RPMI8226 (cell line): ENCODE data around the gene RBM19.
A peak's percentile ranks its signal among the peaks of the same experiment; 100 is the strongest.
"Not testable (repeated sequence)": the region's sequence is repeated elsewhere in the genome, so short reads cannot be mapped to it uniquely, and the experiment has no call there.

Experiments used
- DNase-seq: peaks from one replicate; pipeline ENCODE4 v3.0.0-alpha.2; 2015

Gene RBM19

DNA sequence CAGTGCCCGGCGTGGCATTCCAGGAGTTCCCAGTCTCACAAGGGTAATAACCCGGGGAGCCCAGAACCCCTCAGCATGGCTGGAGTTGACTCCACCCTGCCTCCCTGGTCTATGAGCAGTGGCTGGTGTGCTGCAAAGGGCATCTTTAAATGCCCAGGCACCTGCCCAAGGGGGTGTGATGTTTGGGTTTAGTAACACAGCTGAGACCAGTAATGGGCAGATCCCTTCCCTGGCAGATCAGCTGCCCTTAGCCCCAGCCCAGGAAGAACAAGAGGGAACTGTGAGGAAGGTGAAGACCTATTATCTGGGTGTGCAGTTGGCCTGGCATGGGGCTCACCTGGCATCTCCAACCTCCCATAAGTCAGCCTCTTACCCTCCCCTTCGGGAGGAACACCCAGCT lies 35.9 kb downstream of the RBM19 start:
- DNase-seq: no peak

DNA sequence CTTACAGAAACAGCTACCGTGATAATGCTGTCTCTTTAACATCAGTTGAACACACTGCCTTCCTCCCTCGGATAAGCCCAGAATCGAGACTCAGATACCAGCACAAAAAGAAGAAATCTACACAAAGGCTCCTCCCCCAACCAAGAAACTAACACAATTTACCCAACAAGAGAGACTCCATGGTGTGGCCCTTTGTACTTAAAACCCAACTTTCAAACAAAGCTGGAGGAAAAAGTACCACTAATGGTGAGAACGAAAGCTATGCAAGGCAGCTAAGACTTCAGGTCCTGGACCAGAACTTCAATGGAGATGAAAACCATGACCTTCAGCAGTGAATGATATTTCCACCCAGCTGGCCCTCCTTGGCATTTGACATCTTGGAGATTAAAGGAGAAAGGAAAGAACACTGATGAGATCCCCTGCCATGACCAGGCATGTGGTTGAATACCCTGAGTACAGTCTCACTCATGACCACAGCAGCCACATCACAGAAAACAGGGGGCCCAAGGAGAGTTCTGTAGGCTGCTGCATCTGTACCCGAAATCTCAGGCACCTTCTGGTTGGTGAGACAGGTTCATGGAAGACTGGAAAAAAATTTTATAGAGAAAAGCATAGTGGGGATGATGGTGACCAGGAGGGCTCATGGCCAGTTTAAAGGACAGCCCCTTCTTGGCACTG lies 36.7 kb downstream of the RBM19 start:
- no peak for DNase-seq

DNA sequence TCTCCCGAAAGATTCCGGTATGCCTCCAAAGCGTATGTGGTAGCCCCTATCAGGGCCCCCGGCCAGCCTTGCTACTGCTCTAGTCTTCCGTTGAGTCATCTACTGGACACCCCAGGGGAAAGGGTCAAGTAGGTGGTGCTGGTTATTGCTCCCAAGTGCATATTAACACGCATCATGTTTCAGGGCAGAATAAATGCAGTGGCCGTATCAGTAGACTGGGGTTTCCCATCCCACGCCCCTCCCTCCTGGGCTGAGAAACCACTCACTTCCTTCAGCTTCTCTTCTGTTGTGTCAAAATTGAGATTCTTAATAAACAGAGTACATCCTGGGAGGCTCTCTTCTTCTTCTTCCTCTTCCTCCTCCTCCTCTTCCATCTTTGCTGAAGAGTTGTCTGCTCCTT lies 39.3 kb downstream of the RBM19 start:
- DNase-seq: no peak

DNA sequence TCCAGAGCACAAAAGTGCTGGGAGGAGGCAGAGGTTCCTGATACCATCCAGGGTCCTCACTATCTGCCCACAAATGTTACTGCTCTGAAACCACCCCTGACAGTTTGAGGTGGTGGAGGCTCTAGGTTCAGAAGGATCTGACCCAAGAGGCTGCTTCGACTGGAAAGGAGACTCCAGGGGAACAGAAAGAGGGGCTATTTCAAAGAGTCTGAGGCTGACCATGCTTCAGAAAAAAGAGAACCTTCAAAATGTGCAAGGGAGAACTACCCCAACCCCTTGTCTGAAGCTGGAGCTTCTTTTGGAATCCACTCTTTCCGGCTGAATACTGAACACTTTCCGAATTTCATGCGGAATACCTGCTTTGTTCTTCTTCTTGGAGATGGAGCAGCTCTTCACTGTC lies 41.8 kb downstream of the RBM19 start:
- no peak for DNase-seq

GRCh38 chr12:113923251-113923650 lies 42.9 kb downstream of the RBM19 start:
- no peak for DNase-seq

DNA sequence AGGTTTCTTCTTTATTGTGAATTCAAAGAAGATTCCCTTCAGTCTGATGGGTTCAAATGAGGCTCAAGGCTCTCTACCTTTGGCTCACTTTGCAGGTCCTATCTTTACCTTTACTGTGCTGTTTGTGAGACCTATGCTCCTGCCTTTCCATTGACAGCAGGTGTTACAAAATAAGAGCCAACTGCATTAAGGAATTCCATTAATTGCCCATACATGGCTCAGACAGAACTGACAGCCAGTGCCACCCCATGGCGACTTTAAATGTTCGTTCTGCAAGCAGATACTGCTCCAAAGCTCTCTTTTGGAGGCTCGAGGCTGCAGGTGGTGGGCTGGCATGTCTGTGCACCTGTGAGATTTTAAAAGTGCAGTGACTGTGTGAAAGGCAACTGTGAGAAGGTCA lies 44.7 kb downstream of the RBM19 start:
- no peak for DNase-seq

GRCh38 chr12:113919791-113920190 lies 46.3 kb downstream of the RBM19 start:
- DNase-seq: no peak

DNA sequence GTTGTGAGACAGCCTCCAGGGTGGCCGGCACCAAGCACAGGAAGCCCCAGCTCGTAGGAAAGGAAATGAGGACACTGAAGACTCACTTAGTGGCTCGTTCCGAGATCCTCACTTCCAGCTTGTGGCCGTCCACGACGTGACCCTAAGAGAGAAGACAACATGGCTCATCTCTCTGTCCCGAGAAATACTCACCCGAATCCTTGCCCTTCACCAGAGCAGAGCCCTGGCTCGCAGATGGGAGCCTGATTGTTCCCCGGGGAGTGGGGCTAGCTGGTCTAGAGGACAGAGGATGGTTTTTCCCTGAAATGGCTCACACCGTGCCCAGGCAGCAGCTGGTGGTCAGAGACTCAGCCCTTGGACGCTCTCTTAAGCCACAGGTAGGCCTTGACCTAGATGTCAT lies 47.8 kb downstream of the RBM19 start:
- DNase-seq: no peak

- DNase-seq: no peak
Measured at GRCh38 chr12:113917393-113917792, 48.7 kb downstream of the RBM19 start.

DNA sequence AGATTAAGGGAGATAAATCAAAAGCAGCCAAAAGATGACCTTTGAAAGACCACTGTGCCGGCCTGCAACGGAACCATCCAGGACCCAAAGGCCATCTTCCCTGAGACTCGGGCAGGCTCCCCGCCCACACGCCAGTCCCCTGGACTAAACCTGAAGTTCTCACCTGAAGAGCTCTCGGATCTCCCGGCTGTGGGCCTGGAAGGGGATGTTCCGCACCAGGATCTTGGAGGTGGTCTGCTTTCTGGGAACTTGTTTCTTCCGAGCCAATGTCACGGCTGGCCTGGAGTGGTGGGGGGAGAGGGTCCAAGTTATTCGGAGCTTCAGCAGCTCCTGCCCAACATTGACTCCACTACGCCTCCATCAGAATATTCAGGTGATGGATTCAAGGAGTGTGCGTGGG lies 51.3 kb downstream of the RBM19 start:
- no peak for DNase-seq

DNA sequence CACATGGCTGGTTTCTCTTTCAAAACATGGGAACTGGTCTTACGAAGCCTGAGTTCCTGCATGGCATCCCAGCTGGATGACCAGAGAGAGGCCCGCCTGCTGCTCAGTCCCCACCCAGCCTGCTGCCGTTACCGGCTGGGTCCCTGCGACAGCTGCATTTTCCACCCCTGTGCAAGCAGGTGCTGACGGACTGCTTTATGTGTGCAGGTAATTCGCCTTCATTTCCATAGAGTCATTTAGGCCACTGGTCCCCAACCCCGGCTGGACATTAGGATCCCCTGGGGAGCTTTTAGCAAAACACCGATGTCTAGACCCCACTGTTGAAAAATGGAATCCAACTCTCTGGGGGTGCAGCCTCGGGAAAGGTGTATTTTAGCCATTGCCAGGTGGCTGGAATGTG lies 51.9 kb downstream of the RBM19 start:
- DNase-seq: no peak

GRCh38 chr12:113912760-113913329 lies 53.3 kb downstream of the RBM19 start:
- DNase-seq: peak; percentile 50

DNA sequence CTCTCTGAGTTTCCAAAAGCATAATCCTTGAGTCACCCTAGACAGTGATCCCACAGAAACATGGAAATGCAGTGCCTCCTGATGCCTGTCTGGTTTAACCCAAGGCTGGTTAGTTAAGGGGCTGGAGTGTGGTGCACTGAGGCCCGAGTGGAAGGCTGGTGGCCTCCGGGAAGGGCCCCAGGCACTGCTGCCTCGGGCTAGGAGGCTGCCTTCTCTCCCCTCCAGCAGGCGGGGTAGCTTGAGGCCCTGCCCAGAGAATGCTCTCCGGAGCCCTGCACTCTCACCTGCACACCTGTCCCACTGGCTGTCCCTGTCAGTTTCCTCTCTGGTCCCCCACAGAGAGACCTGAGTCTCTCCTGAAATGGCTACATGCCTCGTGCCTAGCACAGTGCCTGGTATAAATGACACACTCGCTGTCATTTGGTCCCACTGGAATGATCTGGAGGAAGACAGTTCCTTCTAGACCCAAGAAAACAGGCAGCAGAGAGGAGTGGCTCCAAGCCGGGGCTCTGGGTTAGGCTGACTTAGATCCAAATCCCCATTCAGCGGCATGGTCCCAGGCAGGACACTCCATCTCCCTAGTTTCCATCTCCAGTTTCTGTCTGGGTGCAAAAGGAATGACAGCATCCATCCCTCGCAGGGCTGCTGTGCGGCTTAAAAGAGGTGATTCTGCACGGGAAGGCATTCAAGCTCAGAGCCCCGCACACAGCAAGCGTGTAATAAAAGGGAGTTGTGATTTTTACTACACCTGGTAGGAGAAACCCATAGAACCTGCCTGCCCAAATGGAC lies 54.0 kb downstream of the RBM19 start:
- no peak for DNase-seq

DNA sequence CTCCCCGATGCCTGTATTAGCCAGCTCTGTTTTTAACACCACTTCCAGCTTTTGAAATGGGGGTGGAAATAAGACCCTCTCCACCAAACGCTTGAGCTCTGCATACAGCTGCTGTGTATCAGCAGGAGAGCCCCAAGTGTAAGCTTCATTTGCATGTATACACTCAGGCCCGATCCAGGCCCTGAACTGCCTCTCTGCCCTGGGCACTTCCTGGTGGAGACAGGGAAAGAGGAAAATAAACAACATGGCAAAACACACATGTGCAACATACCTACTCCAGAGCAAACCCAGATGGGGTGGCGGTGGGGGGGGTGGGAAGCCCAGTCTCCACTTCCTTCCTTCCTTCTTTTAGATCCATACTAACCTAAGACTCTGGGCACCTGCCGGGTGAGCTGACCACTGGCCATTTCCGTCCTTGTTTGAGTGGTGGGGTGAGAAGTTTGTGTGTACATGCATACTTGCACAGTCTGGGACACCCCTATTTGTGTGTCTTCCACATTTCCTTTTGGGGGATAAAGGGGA lies 55.3 kb downstream of the RBM19 start:
- DNase-seq: no peak

GRCh38 chr12:113909776-113910420 lies 56.2 kb downstream of the RBM19 start:
- no peak for DNase-seq

DNA sequence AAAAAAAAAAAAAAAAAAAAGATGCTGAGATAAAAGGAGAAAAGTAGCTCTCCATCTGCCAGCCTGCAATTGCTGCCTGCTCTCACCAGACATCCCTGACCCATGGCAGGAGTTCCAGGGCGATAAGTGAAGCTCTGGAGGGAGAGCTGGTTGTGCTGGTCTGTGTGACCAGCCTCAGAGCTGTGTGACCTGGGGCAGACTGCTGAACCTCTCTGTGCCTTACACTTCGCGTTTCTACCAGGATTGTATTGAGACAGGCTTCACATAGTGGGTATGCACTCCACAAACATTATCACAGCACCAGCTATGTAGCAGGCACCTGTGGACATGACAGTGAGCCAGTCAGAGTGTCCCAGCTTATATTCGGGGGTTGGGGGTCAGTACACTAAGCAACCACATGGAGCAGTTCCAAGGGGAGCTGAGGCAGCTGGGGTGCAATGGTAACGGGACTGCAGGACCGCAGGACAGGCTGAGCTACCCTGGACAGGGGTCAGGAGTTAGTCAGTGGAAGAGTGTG lies 57.5 kb downstream of the RBM19 start:
- no peak for DNase-seq

GRCh38 chr12:113907446-113908180 lies 58.5 kb downstream of the RBM19 start:
- DNase-seq: no peak

DNA sequence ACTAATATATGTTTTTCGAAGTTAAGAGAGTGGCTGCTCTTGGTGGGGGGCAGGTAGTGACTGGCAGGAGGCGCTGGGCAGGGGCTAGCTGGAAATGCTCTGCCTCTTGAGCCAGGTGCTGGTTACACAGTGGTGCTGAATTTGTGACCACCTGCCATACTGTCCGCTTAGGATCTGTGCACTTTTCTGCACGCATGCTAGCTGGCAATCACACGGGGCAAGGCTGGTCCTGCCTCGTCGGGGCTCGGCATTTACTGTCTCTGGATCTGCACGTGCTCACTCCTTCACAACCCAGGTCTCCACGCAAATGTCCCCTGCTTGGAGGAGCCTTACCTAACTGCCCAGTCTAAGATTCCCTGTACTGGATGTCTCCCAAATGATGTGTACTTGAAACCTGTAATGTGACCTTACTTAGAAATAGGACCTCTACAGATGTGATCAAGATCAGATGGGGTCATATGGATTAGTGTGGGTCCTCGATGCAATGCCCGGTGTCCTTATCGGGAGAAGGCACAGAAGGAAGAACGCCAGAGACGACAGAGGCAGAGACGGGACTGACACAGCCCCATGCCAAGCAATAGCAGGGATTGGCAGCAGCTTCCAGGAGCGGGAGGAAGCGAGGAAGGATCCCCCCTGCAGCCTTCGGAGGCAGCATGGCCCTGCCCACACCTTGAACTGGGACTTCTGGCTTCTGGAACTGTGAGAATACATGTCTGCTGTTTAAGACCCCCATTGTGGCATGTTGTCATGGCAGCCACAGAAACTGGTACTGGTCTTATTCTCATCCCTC lies 59.5 kb downstream of the RBM19 start:
- DNase-seq: no peak

DNA sequence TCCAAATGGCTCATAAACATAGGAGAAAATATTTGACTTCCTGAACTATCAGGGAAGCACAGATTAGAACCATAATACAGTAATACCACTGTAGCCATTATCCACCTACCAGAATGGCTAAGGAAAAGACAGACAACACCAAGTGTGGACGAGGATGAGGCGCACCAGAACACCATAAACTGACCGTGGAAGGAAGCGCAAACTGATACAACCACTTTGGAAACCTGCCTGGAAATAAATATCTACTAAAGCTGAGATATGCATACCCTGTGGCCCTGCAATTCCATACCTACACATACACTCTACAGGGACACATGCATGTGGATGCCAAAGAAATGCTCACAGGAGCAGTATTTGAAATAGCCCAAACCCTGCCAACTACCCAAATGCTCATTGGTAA lies 60.3 kb downstream of the RBM19 start:
- no peak for DNase-seq

DNA sequence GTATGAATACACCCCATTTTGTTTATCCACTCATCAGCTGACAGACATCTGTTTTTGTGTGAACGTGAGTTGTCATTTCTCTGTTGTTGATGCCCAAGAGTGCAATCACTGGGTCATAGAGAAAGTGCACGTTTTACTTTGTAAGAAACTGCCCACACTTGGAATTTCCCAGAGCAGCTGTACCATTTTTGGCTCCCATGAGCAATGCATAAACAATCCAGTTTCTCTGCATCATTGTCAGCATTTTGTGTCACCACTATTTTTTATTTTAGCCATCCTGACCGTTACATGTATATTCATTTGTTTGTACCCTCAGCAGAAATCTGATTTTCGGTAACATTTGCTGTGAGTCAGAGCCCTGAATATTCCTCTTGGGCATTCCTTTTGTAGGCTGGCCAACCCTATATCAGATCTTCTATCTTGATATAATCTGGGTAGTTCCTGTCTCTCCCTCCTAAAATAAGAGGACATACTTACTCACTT lies 62.7 kb downstream of the RBM19 start:
- no peak for DNase-seq

DNA sequence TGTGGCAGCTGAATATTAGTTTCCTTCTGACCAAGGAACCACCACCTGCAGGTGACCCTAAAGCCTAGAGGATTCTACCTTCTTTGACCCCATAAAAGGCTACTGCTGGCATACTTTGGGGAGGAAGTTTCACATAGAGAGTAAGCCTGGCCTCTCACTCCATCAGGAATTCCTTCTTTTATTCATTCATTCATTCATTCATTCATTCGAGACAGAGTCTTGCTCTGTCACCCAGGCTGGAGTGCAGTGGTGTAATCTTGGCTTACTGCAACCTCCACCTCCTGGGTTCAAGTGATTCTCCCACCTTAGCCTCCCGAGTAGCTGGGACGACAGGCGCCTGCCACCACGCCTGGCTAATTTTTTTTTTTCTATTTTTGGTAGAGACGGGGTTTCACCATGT lies 64.8 kb downstream of the RBM19 start:
- not testable (repeated sequence) for DNase-seq

- DNase-seq: no peak
Measured at GRCh38 chr12:113900716-113901115, 65.4 kb downstream of the RBM19 start.
